Islet precursor cell (in vitro differentiated cells): ENCODE data around the gene POLDIP3.

Experiments
- DNase-seq: peaks from one replicate; pipeline ENCODE4 v3.0.0-alpha.2; 2018

The POLDIP3 gene

DNA sequence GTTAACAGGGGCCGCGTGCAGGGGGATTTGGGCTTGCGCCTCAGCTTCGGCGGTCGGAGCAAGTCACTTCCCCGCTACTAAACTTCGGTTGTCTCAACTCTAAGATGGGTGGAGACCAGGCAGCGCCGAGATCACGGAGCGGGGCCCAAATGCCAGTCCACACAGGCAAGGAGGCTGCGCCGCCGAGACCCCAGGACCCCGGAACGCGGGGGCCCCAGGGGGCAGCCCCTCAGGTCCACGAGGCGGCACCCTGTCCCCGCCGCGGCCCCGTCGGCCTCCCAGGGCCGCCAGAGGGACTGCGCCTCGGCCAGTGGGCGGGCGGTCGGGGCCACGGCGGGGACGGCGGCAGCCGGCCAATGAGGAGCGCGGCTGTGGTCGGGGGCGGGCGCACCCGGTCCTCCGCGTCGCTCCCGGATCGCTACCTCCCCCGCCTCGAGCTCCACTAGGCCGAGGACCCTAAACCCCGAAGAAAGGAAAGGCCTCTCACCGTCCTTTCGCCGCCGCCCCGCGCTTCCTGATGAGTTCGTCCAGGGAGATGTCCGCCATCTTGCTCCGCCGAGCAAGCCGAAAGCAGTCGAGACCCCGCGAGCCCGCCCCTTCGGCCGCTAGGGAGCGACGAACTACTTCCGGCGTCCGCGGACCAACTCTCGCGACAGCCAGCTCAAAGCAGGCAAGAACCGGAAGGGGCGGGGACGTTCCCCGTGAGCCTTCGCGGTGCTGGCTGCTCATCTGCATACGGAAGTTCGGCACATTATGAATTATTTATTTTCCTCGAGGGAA lies at the start of gene POLDIP3:
TSS of gene POLDIP3 (minus strand) at position 572 of the 780 bp plus-strand sequence. CDS start at position 546, 26 bp downstream.
- DNase-seq: peak; percentile 99

DNA sequence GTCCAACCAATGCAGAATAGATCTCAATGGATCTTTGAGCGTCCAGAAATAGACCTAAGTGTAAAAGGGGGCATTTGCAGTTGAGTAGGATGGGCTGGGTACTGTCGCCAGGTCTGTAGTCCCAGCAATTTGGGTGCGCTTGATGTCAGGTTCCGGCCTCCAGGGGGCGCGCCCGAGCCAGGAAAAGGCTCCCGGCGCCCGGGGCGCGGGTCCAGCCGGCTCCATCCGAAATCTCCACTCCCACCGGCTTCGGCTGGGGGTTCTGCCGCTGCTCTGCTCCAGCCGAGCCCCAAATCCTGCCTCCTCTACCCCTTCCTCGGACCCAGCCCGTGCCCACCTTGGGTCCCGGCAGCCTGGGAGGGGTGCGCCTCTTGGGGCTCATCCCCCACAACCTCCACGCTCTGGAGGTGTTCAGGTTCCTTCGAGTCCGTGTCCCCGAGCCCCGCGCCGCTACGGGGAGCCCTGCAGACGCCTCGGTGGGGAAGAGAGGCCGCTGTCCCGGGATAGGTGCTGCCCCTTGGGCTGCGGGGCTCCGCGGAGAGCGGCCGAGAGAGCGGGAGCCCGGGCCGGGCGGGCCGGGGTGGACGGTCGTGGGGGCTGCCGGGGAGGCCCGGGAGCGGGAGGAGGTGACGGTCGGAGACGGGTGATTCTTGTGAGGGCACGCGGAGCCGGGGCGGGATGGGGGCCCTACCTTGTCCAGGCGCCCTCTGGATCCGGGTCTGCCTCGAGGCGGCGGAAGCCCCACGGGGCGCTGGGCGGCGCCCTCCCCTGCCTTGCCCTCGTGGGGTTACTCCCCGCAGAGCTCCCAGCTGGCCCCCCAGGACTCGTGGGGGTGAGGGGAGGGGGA lies 47.5 kb upstream of the POLDIP3 start:
- DNase-seq: peak; percentile 86

DNA sequence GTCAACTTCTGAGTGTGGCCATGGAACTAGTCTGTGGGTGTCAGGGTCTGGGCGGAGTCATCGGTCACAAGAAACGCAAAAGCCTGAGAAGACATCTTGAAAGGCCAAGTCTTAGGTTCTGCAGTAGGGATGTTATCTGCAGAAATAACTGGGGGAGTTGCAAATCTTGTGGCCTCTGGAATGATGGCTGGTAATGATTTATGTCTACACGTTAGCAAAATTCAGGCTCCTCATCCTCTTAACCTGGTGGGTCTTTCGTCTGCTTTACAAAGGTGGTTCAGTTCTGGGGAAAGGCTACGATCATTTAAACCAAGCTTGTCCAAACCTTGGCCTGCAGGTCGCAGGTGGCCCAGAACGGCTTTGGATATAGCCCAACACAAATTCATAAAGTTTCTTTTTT lies 41.9 kb upstream of the POLDIP3 start:
- no peak for DNase-seq

- DNase-seq: peak; percentile 52
These were observed 41.0 kb upstream of the POLDIP3 start for GRCh38 chr22:42655693-42656092.

DNA sequence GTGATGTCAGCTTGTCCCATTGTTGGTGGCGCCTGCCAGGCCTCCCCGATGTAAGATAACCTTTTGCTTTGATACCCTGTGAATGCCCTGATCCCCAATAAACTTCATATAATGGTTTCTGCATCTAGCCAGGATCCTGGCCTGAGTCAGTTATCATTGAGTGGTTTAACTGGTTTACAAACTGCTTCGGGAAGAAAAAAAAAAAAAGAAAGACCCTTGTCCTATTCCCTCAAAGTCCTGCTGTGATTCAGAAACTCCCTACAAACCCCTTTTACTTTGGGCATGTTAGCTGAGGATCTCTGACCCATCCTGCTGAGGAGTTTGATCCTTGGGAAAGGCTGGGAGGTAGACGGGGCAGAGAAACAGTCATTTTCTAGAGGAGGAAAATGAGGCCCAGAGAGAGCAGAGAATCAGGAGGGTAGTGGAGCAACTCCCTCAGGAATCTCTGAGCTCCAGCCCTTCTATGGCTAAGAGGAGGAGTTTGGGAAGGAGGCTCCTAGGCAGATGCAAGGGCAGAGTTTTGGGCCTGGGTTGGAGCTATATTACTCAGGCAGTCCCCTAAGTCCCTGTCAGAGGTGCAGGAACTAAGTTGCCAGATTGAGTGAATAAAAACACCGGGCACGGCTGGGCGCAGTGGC lies 39.9 kb upstream of the POLDIP3 start:
- peak; percentile 60 for DNase-seq

DNA sequence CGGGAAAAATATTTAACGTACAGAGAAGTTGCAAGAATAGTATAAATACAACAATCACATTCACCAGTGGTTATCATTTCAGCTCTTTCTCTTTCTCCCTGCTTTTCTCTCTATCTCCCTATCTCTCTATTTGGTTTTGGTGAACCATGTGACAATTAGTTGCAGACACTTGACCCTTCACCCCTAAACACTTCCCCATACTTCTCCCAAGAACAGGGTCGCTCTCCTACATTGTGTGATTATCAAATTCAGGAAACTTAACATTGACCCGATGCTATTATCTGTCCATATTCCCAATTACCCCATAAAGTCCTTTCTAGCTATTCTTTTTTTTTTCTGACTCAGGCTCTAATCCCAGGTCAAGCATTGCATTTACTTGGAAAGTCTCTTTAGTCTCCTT lies 39.3 kb upstream of the POLDIP3 start:
- no peak for DNase-seq

DNA sequence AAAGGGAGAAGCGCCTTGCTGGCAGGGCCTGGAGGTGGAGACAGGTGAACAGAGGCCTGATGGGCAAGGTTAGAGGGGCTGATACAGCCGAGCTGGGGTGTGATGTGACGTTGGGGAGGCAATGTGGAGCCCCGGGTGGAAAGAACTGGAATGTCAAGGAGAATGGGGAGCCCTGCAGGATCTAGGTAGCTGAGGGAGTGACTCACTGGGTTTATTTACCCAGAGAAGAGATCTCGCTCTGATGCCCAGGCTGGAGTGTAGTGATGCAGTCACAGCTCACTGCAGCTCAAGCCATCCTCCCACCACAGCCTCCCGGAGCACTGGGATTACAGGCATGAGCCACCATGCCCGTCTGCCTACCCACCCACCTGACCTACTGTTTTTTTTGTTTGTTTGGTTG lies 36.5 kb upstream of the POLDIP3 start:
- DNase-seq: no peak

DNA sequence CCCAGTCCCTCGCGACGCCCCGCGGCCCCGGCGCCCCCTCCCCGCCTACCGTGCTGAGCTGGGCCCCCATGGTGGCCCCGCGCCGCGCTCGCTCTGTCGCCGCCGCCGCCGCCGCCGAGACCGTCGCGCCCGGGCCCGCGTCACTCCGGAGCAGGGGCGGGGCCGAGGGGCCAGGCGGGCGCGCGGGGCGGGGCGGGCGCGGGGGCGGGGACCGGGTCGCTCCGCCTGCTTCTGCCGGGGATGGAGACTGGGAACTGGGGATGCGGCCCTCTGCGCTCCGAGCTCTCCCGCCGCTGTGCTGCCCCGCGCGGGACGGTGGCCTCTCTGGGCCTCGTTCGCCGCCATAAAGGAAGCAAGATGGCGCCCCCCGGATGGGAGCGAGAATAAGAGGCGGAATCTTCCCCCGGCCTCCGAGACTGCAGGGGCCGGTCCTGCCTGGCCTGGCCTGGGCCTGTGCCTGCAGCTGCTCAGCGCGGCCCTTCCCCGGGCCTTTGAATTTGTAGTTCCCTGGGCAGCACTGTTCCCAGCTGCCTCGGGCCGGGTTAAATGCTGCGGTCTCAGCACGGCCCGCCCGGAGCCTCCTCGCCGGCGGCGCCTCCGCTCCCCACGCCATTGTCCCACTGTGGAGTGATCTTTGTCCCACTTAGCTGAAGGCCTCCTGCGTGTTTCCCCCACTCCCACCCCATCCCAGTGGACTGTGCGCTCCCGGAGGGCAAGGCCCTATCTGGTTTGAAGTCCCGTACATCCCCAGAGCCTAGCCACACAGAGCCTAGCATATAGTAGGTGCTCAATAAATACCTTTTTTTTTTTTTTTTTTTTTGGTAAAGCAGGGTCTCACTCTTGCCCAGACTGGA lies 34.8 kb upstream of the POLDIP3 start, which contains the start of gene CYB5R3:
TSS of gene CYB5R3 (minus strand) at position 147 of the 854 bp plus-strand sequence. CDS start at position 70, 77 bp downstream.
- DNase-seq: peak; percentile 92

DNA sequence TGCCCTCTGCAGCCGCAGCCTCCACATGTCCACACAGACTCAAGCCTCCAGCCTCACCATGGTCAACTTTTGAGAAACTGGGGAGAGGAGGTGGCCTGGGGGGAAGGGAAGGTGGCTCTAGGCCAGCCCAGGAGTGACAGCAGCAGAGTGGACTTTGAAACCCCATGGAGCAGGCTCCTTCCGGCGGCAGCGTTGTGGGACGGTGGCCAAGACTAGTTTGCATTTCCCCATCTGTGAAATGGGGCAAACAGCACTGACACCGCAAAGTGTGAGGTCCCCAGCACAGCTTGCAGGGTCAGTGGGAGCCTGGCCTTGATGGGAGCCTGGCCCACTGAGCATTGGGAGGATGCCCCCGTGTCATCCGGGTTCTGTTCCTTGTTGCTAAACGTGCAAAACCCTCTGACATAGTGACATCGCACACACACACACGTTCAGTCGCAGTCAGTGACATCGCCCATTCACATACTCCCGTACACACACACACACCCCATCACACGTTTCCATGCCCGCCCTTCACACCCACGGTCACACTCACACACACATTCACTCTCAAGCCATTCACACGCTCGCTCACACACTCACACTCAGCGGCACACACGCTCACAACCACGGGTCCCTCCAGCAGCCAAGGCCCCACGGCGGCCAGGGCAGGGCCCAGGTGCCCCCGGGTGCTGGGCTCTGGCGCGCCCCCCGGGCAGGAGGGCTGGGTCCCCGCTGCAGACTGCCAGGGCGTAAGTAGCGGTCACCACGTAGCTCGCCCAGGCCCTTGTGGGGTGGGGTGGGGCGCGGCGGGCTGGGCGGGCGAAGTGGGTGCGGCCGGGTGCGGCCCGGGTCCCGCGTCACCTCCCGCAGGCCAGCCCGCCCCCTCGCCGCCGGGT lies 33.9 kb upstream of the POLDIP3 start:
- DNase-seq: no peak

- DNase-seq: no peak
These were observed 33.3 kb upstream of the POLDIP3 start for GRCh38 chr22:42648017-42648367.

- no peak for DNase-seq
These were observed 32.2 kb upstream of the POLDIP3 start for GRCh38 chr22:42646569-42647525.

GRCh38 chr22:42645938-42646568 lies 31.4 kb upstream of the POLDIP3 start:
- DNase-seq: no peak

- DNase-seq: no peak
These were observed 30.8 kb upstream of the POLDIP3 start for GRCh38 chr22:42645341-42645937.

GRCh38 chr22:42644422-42645340 lies 30.0 kb upstream of the POLDIP3 start:
- no peak for DNase-seq

GRCh38 chr22:42643634-42644421 lies 29.1 kb upstream of the POLDIP3 start:
- no peak for DNase-seq

DNA sequence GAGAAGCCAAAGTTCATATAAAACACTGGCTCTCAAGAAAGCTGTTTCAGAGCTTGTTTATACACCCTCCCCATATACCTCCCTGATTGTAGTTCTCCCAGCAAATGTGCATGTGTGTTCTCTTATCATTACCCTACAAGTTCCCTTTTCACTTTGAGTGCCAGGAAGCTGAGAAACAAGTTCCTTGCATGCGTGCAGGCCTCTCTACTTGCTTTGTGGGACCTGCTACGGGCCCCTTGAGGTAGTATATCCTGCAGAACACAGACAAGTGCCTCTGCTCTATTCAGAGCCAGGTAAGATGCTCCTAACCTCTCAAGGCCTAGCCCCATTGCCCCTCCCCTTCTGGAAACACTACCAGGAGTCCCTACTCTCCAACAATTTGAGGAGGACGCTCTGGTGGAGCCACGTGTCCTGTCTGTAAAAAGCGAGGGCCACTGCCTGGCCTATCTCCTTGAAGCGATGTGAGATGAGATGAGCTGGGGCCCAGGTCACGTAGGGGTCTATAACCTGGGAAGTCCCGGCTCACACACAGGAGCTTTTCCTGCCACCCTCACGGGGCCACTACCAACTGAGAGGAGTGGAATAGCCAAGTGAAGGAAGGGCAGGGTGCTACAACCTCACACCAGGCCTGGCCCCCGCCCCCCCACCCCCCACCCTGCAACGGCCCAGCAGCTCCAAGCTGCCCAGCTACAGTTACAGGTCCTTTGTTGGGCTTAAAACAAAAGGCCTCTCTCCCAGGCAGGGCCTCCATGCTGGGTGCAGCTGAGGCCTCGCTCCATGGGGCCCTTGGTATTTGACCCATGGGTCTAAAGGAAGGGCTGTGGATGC lies 28.3 kb upstream of the POLDIP3 start:
- DNase-seq: no peak
